IMR-90 (cell line): ENCODE measurements around the gene MAS1.

Experiments used
- BHLHE40 ChIP-seq: fragments of 150-350 bp; IDR thresholded peaks from 2 replicates; pipeline ENCODE4 v1.6.1; 2016; ENCODE audit warnings: mild to moderate bottlenecking, low read depth, low read length
- CEBPB ChIP-seq: IDR thresholded peaks from 2 replicates; pipeline ENCODE4 v1.6.1; 2012; ENCODE audit warnings: low read depth, low read length, improper control_type of control experiment
- FOS ChIP-seq: fragments of 150-350 bp; IDR thresholded peaks from 2 replicates; pipeline ENCODE4 v1.6.1; 2016; ENCODE audit warnings: low read depth, low read length
- MAFK ChIP-seq: IDR thresholded peaks from 2 replicates; pipeline ENCODE4 v1.6.1; 2012; ENCODE audit warnings: low read depth, low read length, improper control_type of control experiment
- MAZ ChIP-seq: IDR thresholded peaks from 2 replicates; pipeline ENCODE4 v1.6.1; 2012; ENCODE audit warnings: low read depth, mild to moderate bottlenecking, low read length, improper control_type of control experiment, moderate library complexity, borderline replicate concordance
- MXI1 ChIP-seq: IDR thresholded peaks from 2 replicates; pipeline ENCODE4 v1.6.1; 2012; ENCODE audit warnings: low read depth, mild to moderate bottlenecking, low read length, moderate library complexity, borderline replicate concordance
- POLR2A ChIP-seq: IDR thresholded peaks from 2 replicates; pipeline ENCODE4 v1.6.1; 2012; ENCODE audit warnings: mild to moderate bottlenecking, low read depth, low read length
- RAD21 ChIP-seq: IDR thresholded peaks from 2 replicates; pipeline ENCODE4 v1.6.1; 2012; ENCODE audit warnings: low read length, improper control_type of control experiment
- RCOR1 ChIP-seq: IDR thresholded peaks from 2 replicates; pipeline ENCODE4 v1.6.1; 2012; ENCODE audit warnings: mild to moderate bottlenecking, low read length, improper control_type of control experiment; ENCODE audit not compliant: insufficient replicate concordance
- RFX5 ChIP-seq: IDR thresholded peaks from 2 replicates; pipeline ENCODE4 v1.8.0; 2012; ENCODE audit warnings: low read depth, mild to moderate bottlenecking, low read length, moderate library complexity
- SMC3 ChIP-seq: fragments of 150-350 bp; IDR thresholded peaks from 2 replicates; pipeline ENCODE4 v1.6.1; 2016; ENCODE audit warnings: low read depth, mild to moderate bottlenecking, antibody characterized with exemption, low read length, moderate library complexity
- USF2 ChIP-seq: fragments of 150-350 bp; IDR thresholded peaks from 2 replicates; pipeline ENCODE4 v1.6.1; 2017; ENCODE audit warnings: mild to moderate bottlenecking, antibody characterized with exemption, low read length, low read depth
- TF ChIP-seq, protein P1 (sequence below): conservative IDR thresholded peaks from 2 replicates; pipeline ENCODE4 v1.5.1; 2012; ENCODE audit warnings: mild to moderate bottlenecking, low read depth, low read length, improper control_type of control experiment

DNA sequence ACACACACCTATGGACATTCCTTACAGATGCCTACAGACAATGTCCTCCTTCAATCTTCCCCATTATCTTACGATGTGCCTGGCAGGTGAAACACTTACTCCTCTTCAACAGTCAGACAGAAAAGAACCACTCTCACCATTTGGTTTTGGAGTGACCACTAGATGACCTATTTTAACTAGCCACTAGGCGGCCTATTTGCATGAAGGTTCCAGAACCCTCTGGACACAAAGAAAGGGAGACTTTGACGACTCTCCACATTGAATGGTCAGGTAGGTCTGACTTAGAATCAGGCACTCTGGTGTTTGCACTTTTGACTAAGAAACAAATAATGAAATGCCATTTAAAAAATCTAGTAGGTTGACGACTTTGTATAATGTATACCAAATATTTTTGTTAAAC, 48.8 kb upstream of the MAS1 start:
- TF ChIP-seq RFX5 (no peak), MAZ (no peak), CEBPB (no peak), MXI1 (no peak), RAD21 (no peak), POLR2A (no peak), BHLHE40 (no peak), USF2 (no peak), MAFK (no peak), FOS (no peak), SMC3 (no peak), RCOR1 (no peak)
- TF ChIP-seq, protein P1, sequence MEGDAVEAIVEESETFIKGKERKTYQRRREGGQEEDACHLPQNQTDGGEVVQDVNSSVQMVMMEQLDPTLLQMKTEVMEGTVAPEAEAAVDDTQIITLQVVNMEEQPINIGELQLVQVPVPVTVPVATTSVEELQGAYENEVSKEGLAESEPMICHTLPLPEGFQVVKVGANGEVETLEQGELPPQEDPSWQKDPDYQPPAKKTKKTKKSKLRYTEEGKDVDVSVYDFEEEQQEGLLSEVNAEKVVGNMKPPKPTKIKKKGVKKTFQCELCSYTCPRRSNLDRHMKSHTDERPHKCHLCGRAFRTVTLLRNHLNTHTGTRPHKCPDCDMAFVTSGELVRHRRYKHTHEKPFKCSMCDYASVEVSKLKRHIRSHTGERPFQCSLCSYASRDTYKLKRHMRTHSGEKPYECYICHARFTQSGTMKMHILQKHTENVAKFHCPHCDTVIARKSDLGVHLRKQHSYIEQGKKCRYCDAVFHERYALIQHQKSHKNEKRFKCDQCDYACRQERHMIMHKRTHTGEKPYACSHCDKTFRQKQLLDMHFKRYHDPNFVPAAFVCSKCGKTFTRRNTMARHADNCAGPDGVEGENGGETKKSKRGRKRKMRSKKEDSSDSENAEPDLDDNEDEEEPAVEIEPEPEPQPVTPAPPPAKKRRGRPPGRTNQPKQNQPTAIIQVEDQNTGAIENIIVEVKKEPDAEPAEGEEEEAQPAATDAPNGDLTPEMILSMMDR, result peak; percentile 37
